PC-3 (cell line): ENCODE data around the gene CPE. TPM values are rescaled to one million over a fixed set of nuclear protein-coding genes. Genes with fewer than 3 reads are reported as not detected.

Source experiments
- ATAC-seq: fragments of 200-7000 bp; cut with Tn5 transposase; 2 replicates; pipeline ENCODE4 v1.9.1; 2020; ENCODE audit warnings: mild to moderate bottlenecking, moderate library complexity
- BruUV-seq: library from RNA; stranded (reverse); fragments of 400-500 nt; replicated peaks from 2 replicates; lab custom pipeline; 2021; lab: Mats Ljungman, UMichigan
- CTCF ChIA-PET: fragments of 300-600 bp; sonication (Branson Sonifier 250); formaldehyde crosslinking; loops from one replicate; lab custom pipeline; 2022; ENCODE audit warnings: antibody characterized with exemption; lab: Charles Lee
- POLR2A ChIA-PET: fragments of 300-600 bp; sonication (Branson Sonifier 250); formaldehyde crosslinking; loops from one replicate; lab custom pipeline; 2022; ENCODE audit warnings: antibody characterized with exemption; ENCODE audit not compliant: unreplicated experiment; lab: Charles Lee
- DNase-seq: peaks from one replicate; pipeline ENCODE4 v3.0.0-alpha.2; 2015
- H2AFZ ChIP-seq: fragments of 300-600 bp; sonication (generic); 2 replicates; pipeline ENCODE4 v1.6.0; 2016; ENCODE audit warnings: antibody characterized with exemption, low read length
- H3F3A ChIP-seq: fragments of 300-600 bp; sonication (generic); one replicate; pipeline ENCODE4 v1.6.0; 2017; ENCODE audit warnings: antibody characterized with exemption, low read length, control low read depth, mild to moderate bottlenecking; ENCODE audit not compliant: unreplicated experiment
- H3K27ac ChIP-seq: fragments of 300-600 bp; sonication (generic); 2 replicates; pipeline ENCODE4 v1.5.1; 2016; ENCODE audit warnings: mild to moderate bottlenecking, low read length
- H3K27me3 ChIP-seq: fragments of 300-600 bp; sonication (generic); 2 replicates; pipeline ENCODE4 v1.6.1; 2016; ENCODE audit warnings: low read length, mixed read lengths
- H3K36me3 ChIP-seq: fragments of 300-600 bp; sonication (generic); 2 replicates; pipeline ENCODE4 v1.6.1; 2016; ENCODE audit warnings: low read depth, mixed run types, low read length, mixed read lengths
- H3K4me1 ChIP-seq: fragments of 300-600 bp; sonication (generic); 2 replicates; pipeline ENCODE4 v1.5.1; 2016; ENCODE audit warnings: low read length; ENCODE audit not compliant: insufficient read depth
- H3K4me2 ChIP-seq: fragments of 300-600 bp; sonication (generic); 2 replicates; pipeline ENCODE4 v1.6.0; 2016; ENCODE audit warnings: low read length
- H3K4me3 ChIP-seq: fragments of 300-600 bp; sonication (generic); 2 replicates; pipeline ENCODE4 v1.5.1; 2016; ENCODE audit warnings: mild to moderate bottlenecking, low read length, mixed read lengths
- H3K79me2 ChIP-seq: fragments of 300-600 bp; sonication (generic); 2 replicates; pipeline ENCODE4 v1.6.1; 2017; ENCODE audit warnings: low read length, mixed read lengths
- H3K9ac ChIP-seq: fragments of 300-600 bp; sonication (generic); 2 replicates; pipeline ENCODE4 v1.6.0; 2016; ENCODE audit warnings: mild to moderate bottlenecking, low read length
- H3K9me2 ChIP-seq: fragments of 300-600 bp; sonication (generic); replicated peaks from 2 replicates; pipeline ENCODE4 v1.6.1; 2016; ENCODE audit warnings: mixed run types, low read length, mixed read lengths
- H3K9me3 ChIP-seq: fragments of 300-600 bp; sonication (generic); 2 replicates; pipeline ENCODE4 v1.6.1; 2016; ENCODE audit warnings: low read length, mixed read lengths
- H4K20me1 ChIP-seq: fragments of 300-600 bp; sonication (generic); 2 replicates; pipeline ENCODE4 v1.6.1; 2016; ENCODE audit warnings: low read length, mixed read lengths
- CTCF ChIP-seq: fragments of 300-600 bp; sonication (generic); conservative IDR thresholded peaks from 2 replicates; pipeline ENCODE4 v1.5.1; 2017; ENCODE audit warnings: antibody characterized with exemption, low read depth, mild to moderate bottlenecking, low read length
- EZH2 ChIP-seq: fragments of 300-600 bp; sonication (generic); IDR thresholded peaks from one replicate; pipeline ENCODE4 v1.6.1; 2017; ENCODE audit warnings: antibody characterized with exemption, mild to moderate bottlenecking, low read length; ENCODE audit not compliant: unreplicated experiment
- EZH2phosphoT487 ChIP-seq: fragments of 300-600 bp; sonication (generic); IDR thresholded peaks from 2 replicates; pipeline ENCODE4 v1.6.1; 2018; ENCODE audit warnings: mild to moderate bottlenecking, antibody characterized with exemption, low read length, borderline replicate concordance
- intact Hi-C: fragments of 100-400 bp; cut with micrococcal nuclease; formaldehyde crosslinking; loops from 2 replicates; pipeline ENCODE4 v1.9.0; 2023
- total RNA-seq: library from RNA; depleted of rRNA; stranded (reverse); fragments of >200 nt; gene quantifications from 2 replicates; pipeline ENCODE4 v1.2.3, GENCODE V29; 2014

CPE gene
- total RNA-seq, 1 experiment from 2014 or later: 15.5 TPM

GRCh38 chr4:165385126-165385525 is 6.3 kb downstream of the CPE start:
- no TSS peak for BruUV-seq
- Histone ChIP-seq H3K4me2 (no peak overlapping the region), H3K79me2 (no peaks in the 10 kb centered on the region), H3K27ac (no peak overlapping the region), H3K4me3 (no peak overlapping the region), H3K36me3 (no peaks in the 10 kb centered on the region), H3K9me2 (no peaks in the 10 kb centered on the region), H3K27me3 (no peaks in the 10 kb centered on the region), H2AFZ (no peak overlapping the region), H4K20me1 (no peaks in the 10 kb centered on the region), H3K4me1 (no peaks in the 10 kb centered on the region), H3K9ac (no peak overlapping the region), H3F3A (no peaks in the 10 kb centered on the region), H3K9me3 (no peaks in the 10 kb centered on the region)
- intact Hi-C loops: no loop called here
- no peak for TF ChIP-seq EZH2
- no peak for TF ChIP-seq EZH2phosphoT487
- TF ChIP-seq CTCF: no peak
- ChIA-PET POLR2A (no interaction called here), CTCF (no interaction called here)
- DNase-seq (no peak), ATAC-seq (no peak)

GRCh38 chr4:165386328-165386727 is 7.5 kb downstream of the CPE start:
- ATAC-seq (no peak), DNase-seq (no peak)
- Histone ChIP-seq H3K36me3 (no peaks in the 10 kb centered on the region), H3K9me2 (no peaks in the 10 kb centered on the region), H3K9ac (no peak overlapping the region), H2AFZ (no peak overlapping the region), H3K79me2 (no peaks in the 10 kb centered on the region), H3K4me2 (no peak overlapping the region), H3K9me3 (no peaks in the 10 kb centered on the region), H3K4me1 (no peaks in the 10 kb centered on the region), H3K27ac (no peak overlapping the region), H3K27me3 (no peaks in the 10 kb centered on the region), H3F3A (no peaks in the 10 kb centered on the region), H3K4me3 (no peak overlapping the region), H4K20me1 (no peaks in the 10 kb centered on the region)
- POLR2A ChIA-PET: no interaction called here
- intact Hi-C loops: no loop called here
- CTCF ChIA-PET: no interaction called here
- TF ChIP-seq CTCF (no peak), EZH2phosphoT487 (no peak), EZH2 (no peak)
- BruUV-seq: no TSS peak

- Histone ChIP-seq H3K4me2 (no peak overlapping the region), H2AFZ (no peak overlapping the region), H3K9me2 (no peaks in the 10 kb centered on the region), H3K4me1 (no peaks in the 10 kb centered on the region), H3K9ac (no peak overlapping the region), H3K27me3 (no peaks in the 10 kb centered on the region), H4K20me1 (no peaks in the 10 kb centered on the region), H3K9me3 (no peaks in the 10 kb centered on the region), H3K36me3 (no peaks in the 10 kb centered on the region), H3K4me3 (no peak overlapping the region), H3F3A (no peaks in the 10 kb centered on the region), H3K27ac (no peak overlapping the region), H3K79me2 (no peaks in the 10 kb centered on the region)
- BruUV-seq: no TSS peak
- TF ChIP-seq CTCF (no peak), EZH2 (no peak), EZH2phosphoT487 (no peak)
- intact Hi-C loops: no loop called here
- ChIA-PET CTCF (no interaction called here), POLR2A (no interaction called here)
- ATAC-seq (no peak), DNase-seq (no peak)
Measured at GRCh38 chr4:165388756-165389155, 9.9 kb downstream of the CPE start.
